ENCODE measurements around the gene DPPA3.

GRCh38 chr12:7705846-7706245 lies 5.4 kb upstream of the DPPA3 start:
- TF ChIP-seq CTCF (IDR thresholded peaks at IDR 0.05) (no peak), POLR2A (IDR thresholded peaks at IDR 0.05) (no peak)
